K562 (cell line): ENCODE measurements around the gene TPK1. TPM values are rescaled to one million over a fixed set of nuclear protein-coding genes. Genes with fewer than 3 reads are reported as not detected.
A peak's percentile ranks its signal among the peaks of the same experiment; 100 is the strongest.

Source experiments
- SMC3 ChIP-seq: conservative IDR thresholded peaks from 2 replicates; pipeline ENCODE4 v1.6.1; 2011; ENCODE audit warnings: low read depth, low read length, improper control_type of control experiment; ENCODE audit not compliant: insufficient read depth
- polyA plus RNA-seq, 8 experiments: library from polyadenylated mRNA; depleted of rRNA in 4 of 8; stranded (reverse) in 5 of 8; unstranded in 3 of 8; fragments of >200 nt; fragmentation: Nextera tagmentation in 2 of 8; fragmentation: Illumina TruSeq in 1 of 8; extraction: Ambion mirVana in 2 of 8; extraction: Trizol in 1 of 8; gene quantifications; 2 replicates each; pipeline versions ENCODE4 v1.2.1 to v1.2.3, GENCODE V29; 2011 to 2014; ENCODE audit warnings: inconsistent platforms in 1 of 8, missing spikeins in 1 of 8
- total RNA-seq, 7 experiments: library from RNA; depleted of rRNA in 6 of 7; stranded (reverse); fragments of >200 nt in 6 of 7; fragmentation: Illumina TruSeq in 2 of 7; extraction: Trizol in 2 of 7; gene quantifications; 2 replicates each; pipeline versions ENCODE4 v1.2.1 to v1.2.3, GENCODE V29; 2011 to 2021; ENCODE audit warnings: low replicate concordance in 1 of 7
- TF ChIP-seq, protein P1 (sequence below), 2 experiments: fragments of 450-650 bp; formaldehyde crosslinking in 1 of 2; IDR thresholded peaks; 2 replicates each; pipeline versions ENCODE4 v1.4.0 to v1.6.1; 2014 to 2020; ENCODE audit warnings: mild to moderate bottlenecking in 2 of 2, borderline replicate concordance in 1 of 2, low read depth in 1 of 2

TPK1 gene
- total and polyA plus RNA-seq, 9 of the 15 experiments (the other 6 are each of a cell fraction or from before 2014, with no cell fraction given) = 5.1 to 16.2 (median 9.2) TPM

DNA sequence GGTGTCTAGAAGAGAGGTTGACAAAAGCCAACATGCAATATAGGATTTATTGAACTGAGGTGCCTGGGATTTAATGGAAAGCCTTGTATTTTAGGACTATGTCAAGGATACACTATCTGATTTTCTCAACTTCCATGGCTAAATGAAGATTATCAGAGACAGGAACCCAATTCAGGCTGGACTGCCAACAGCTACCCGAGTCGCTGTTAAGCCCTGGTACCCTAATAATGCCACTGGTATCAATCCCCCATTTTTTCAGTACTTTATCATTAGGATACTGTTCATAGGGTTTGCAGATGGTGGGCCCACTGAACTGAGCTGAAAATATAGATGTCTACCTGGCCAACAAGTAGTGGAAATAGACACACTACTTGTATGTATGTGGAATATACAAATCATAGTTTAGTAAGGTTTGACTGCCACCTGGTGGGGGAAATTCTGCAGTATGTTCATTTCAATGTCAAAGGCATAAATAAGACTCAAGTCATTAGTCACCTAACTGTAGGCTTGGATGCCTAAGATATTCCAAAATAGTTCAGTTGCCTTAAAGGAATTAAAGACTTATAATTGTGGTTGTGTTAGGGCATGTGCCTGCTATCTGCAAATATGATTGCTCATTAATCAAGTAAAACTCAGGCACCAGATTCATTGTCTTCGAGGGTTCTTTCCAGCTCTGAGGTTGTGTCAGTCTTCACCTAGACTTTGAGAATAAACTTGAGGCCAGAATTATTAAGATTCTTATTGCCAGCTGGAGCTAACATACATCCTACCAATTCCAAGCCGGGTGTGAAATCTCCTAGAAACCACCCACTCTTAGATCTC lies 398.3 kb downstream of the TPK1 start (continued):
- TF ChIP-seq, protein P1, sequence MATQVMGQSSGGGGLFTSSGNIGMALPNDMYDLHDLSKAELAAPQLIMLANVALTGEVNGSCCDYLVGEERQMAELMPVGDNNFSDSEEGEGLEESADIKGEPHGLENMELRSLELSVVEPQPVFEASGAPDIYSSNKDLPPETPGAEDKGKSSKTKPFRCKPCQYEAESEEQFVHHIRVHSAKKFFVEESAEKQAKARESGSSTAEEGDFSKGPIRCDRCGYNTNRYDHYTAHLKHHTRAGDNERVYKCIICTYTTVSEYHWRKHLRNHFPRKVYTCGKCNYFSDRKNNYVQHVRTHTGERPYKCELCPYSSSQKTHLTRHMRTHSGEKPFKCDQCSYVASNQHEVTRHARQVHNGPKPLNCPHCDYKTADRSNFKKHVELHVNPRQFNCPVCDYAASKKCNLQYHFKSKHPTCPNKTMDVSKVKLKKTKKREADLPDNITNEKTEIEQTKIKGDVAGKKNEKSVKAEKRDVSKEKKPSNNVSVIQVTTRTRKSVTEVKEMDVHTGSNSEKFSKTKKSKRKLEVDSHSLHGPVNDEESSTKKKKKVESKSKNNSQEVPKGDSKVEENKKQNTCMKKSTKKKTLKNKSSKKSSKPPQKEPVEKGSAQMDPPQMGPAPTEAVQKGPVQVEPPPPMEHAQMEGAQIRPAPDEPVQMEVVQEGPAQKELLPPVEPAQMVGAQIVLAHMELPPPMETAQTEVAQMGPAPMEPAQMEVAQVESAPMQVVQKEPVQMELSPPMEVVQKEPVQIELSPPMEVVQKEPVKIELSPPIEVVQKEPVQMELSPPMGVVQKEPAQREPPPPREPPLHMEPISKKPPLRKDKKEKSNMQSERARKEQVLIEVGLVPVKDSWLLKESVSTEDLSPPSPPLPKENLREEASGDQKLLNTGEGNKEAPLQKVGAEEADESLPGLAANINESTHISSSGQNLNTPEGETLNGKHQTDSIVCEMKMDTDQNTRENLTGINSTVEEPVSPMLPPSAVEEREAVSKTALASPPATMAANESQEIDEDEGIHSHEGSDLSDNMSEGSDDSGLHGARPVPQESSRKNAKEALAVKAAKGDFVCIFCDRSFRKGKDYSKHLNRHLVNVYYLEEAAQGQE (IDR thresholded peaks at IDR 0.05; ENCODE audit: borderline replicate concordance) = peak; percentile 35; the same call in 1 of the 2 replicates
- TF ChIP-seq, protein P1 (CRISPR knock-in tag; IDR thresholded peaks at IDR 0.05; ENCODE audit: low read depth) = no peak
- peak; percentile 35; the same call in 1 of the 2 replicates for TF ChIP-seq SMC3
